Neural cell (in vitro differentiated cells): ENCODE results near the gene RSRC1. TPM values are rescaled to one million over a fixed set of nuclear protein-coding genes. Genes with fewer than 3 reads are reported as not detected.

Experiments
- H2AFZ ChIP-seq: fragments of 200-600, 300-800 bp; sonication (generic), shearing (Covaris generic); 2 replicates; pipeline ENCODE4 v1.6.0; 2014; ENCODE audit warnings: low read depth, mild to moderate bottlenecking, antibody characterized with exemption, low read length, moderate library complexity
- H3F3A ChIP-seq: fragments of 200-600 bp; shearing (Covaris generic); 2 replicates; pipeline ENCODE4 v1.6.1; 2016; ENCODE audit warnings: mild to moderate bottlenecking, moderate library complexity, mixed read lengths, antibody characterized with exemption, low read length; ENCODE audit not compliant: insufficient read depth, poor library complexity, severe bottlenecking
- H3K27ac ChIP-seq: fragments of 200-600, 300-800 bp; sonication (generic), shearing (Covaris generic); 2 replicates; pipeline ENCODE4 v1.5.1; 2014; ENCODE audit warnings: mild to moderate bottlenecking, low read length, moderate library complexity
- H3K27me3 ChIP-seq: fragments of 300-800, 200-600 bp; sonication (generic), shearing (Covaris generic); 2 replicates; pipeline ENCODE4 v1.6.0; 2014; ENCODE audit warnings: mild to moderate bottlenecking, low read depth, low read length, moderate library complexity; ENCODE audit not compliant: insufficient read depth
- H3K36me3 ChIP-seq: fragments of 300-800, 200-600 bp; sonication (generic), shearing (Covaris generic); 2 replicates; pipeline ENCODE4 v1.5.1; 2014; ENCODE audit warnings: mild to moderate bottlenecking, antibody characterized with exemption, low read length, moderate library complexity; ENCODE audit not compliant: insufficient read depth
- H3K4me2 ChIP-seq: fragments of 300-800, 200-600 bp; sonication (generic), shearing (Covaris generic); 2 replicates; pipeline ENCODE4 v1.6.0; 2014; ENCODE audit warnings: mild to moderate bottlenecking, low read length
- H3K4me3 ChIP-seq: fragments of 300-800, 200-600 bp; sonication (generic), shearing (Covaris generic); 2 replicates; pipeline ENCODE4 v1.5.1; 2014; ENCODE audit warnings: mild to moderate bottlenecking, low read length, moderate library complexity
- H3K79me2 ChIP-seq: fragments of 200-600 bp; shearing (Covaris generic); replicated peaks from 2 replicates; pipeline ENCODE4 v1.6.0; 2014; ENCODE audit warnings: mild to moderate bottlenecking, low read length, moderate library complexity; ENCODE audit not compliant: insufficient read depth
- H3K9ac ChIP-seq: fragments of 300-800, 200-600 bp; sonication (generic), shearing (Covaris generic); 2 replicates; pipeline ENCODE4 v1.6.1; 2016; ENCODE audit warnings: mild to moderate bottlenecking, low read length, mixed read lengths
- H3K9me2 ChIP-seq: fragments of 200-600 bp; shearing (Covaris generic); 2 replicates; pipeline ENCODE4 v1.6.1; 2016; ENCODE audit warnings: mild to moderate bottlenecking, low read length, mixed read lengths; ENCODE audit not compliant: insufficient read depth
- H3K9me3 ChIP-seq: fragments of 200-600, 300-800 bp; sonication (generic), shearing (Covaris generic); 2 replicates; pipeline ENCODE4 v1.6.1; 2016; ENCODE audit warnings: mild to moderate bottlenecking, mixed run types, low read length, moderate library complexity, mixed read lengths
- H4K20me1 ChIP-seq: fragments of 200-600 bp; shearing (Covaris generic); 2 replicates; pipeline ENCODE4 v1.6.1; 2016; ENCODE audit warnings: mild to moderate bottlenecking, mixed run types; ENCODE audit not compliant: insufficient read depth
- EP300 ChIP-seq: fragments of 450-650 bp; conservative IDR thresholded peaks from 2 replicates; pipeline ENCODE4 v1.6.1; 2014; ENCODE audit warnings: antibody characterized with exemption, mild to moderate bottlenecking, moderate library complexity; ENCODE audit not compliant: poor library complexity, severe bottlenecking
- EZH2 ChIP-seq: fragments of 200-600, 300-800 bp; shearing (Covaris generic), sonication (generic); IDR thresholded peaks from 2 replicates; pipeline ENCODE4 v1.6.1; 2014; ENCODE audit warnings: antibody characterized with exemption, low read length, borderline replicate concordance, mild to moderate bottlenecking; ENCODE audit not compliant: insufficient read depth, poor library complexity, severe bottlenecking
- MXI1 ChIP-seq: fragments of 450-650 bp; conservative IDR thresholded peaks from 2 replicates; pipeline ENCODE4 v1.6.1; 2014; ENCODE audit warnings: antibody characterized with exemption, mild to moderate bottlenecking; ENCODE audit not compliant: poor library complexity, severe bottlenecking
- POLR2AphosphoS5 ChIP-seq: IDR thresholded peaks from 2 replicates; pipeline ENCODE4 v1.6.1; 2012
- RAD21 ChIP-seq: fragments of 450-650 bp; conservative IDR thresholded peaks from 2 replicates; pipeline ENCODE4 v1.6.1; 2014; ENCODE audit warnings: antibody characterized with exemption, mild to moderate bottlenecking, moderate library complexity
- SMC3 ChIP-seq: fragments of 450-650 bp; conservative IDR thresholded peaks from 2 replicates; pipeline ENCODE4 v1.6.1; 2014; ENCODE audit warnings: antibody characterized with exemption, mild to moderate bottlenecking, moderate library complexity; ENCODE audit not compliant: poor library complexity
- TAF1 ChIP-seq: IDR thresholded peaks from 2 replicates; pipeline ENCODE4 v1.6.1; 2012; ENCODE audit warnings: low read depth
- polyA plus RNA-seq: library from polyadenylated mRNA; depleted of rRNA; stranded (reverse); fragments of >200 nt; gene quantifications from 2 replicates; pipeline ENCODE4 v1.2.3, GENCODE V29; 2014
- TF ChIP-seq, protein P1 (sequence below): IDR thresholded peaks from 2 replicates; pipeline ENCODE4 v1.6.1; 2012; ENCODE audit warnings: borderline replicate concordance
- TF ChIP-seq, protein P2 (sequence below): fragments of 450-650 bp; IDR thresholded peaks from 2 replicates; pipeline ENCODE4 v1.5.1; 2014; ENCODE audit warnings: antibody characterized with exemption, mild to moderate bottlenecking, moderate library complexity; ENCODE audit not compliant: poor library complexity, severe bottlenecking

The RSRC1 gene
- polyA plus RNA-seq, 1 donor from 2014 or later = 28.1 TPM

DNA sequence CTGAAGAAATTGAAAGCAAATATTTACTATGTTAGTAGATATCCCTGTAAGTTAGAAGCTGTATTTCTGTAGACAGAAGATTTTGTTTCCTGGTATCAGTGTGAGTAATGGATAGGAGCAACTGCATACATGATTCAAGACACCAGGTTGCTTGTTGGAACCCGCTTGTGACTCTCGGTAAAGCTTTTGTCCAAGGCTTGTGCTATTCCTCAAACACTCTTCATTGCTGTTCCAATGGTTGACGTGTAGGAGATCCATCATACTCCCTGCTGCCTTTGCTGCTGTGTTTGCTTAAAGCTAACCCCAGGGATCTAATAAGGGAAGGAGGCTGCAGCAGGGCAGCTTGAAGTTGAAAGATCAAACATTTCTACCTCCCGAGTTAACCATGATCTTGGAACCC lies 160.1 kb downstream of the RSRC1 start:
- Histone ChIP-seq H2AFZ (no peak overlapping the region), H3K9me2 (no peaks in the 10 kb centered on the region), H3K36me3 (no peaks in the 10 kb centered on the region), H3K27me3 (no peaks in the 10 kb centered on the region), H3F3A (no peaks in the 10 kb centered on the region), H4K20me1 (no peaks in the 10 kb centered on the region), H3K4me2 (no peak overlapping the region), H3K9ac (no peak overlapping the region), H3K27ac (no peak overlapping the region), H3K4me3 (no peak overlapping the region), H3K9me3 (peaks cover 4% of the 10 kb centered on the region), H3K79me2 (no peaks in the 10 kb centered on the region)
- TF ChIP-seq TAF1 (no peak), POLR2AphosphoS5 (no peak), RAD21 (no peak), EP300 (no peak), MXI1 (no peak), EZH2 (no peak), SMC3 (no peak)
- TF ChIP-seq, protein P1, sequence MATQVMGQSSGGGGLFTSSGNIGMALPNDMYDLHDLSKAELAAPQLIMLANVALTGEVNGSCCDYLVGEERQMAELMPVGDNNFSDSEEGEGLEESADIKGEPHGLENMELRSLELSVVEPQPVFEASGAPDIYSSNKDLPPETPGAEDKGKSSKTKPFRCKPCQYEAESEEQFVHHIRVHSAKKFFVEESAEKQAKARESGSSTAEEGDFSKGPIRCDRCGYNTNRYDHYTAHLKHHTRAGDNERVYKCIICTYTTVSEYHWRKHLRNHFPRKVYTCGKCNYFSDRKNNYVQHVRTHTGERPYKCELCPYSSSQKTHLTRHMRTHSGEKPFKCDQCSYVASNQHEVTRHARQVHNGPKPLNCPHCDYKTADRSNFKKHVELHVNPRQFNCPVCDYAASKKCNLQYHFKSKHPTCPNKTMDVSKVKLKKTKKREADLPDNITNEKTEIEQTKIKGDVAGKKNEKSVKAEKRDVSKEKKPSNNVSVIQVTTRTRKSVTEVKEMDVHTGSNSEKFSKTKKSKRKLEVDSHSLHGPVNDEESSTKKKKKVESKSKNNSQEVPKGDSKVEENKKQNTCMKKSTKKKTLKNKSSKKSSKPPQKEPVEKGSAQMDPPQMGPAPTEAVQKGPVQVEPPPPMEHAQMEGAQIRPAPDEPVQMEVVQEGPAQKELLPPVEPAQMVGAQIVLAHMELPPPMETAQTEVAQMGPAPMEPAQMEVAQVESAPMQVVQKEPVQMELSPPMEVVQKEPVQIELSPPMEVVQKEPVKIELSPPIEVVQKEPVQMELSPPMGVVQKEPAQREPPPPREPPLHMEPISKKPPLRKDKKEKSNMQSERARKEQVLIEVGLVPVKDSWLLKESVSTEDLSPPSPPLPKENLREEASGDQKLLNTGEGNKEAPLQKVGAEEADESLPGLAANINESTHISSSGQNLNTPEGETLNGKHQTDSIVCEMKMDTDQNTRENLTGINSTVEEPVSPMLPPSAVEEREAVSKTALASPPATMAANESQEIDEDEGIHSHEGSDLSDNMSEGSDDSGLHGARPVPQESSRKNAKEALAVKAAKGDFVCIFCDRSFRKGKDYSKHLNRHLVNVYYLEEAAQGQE = no peak
- TF ChIP-seq, protein P2, sequence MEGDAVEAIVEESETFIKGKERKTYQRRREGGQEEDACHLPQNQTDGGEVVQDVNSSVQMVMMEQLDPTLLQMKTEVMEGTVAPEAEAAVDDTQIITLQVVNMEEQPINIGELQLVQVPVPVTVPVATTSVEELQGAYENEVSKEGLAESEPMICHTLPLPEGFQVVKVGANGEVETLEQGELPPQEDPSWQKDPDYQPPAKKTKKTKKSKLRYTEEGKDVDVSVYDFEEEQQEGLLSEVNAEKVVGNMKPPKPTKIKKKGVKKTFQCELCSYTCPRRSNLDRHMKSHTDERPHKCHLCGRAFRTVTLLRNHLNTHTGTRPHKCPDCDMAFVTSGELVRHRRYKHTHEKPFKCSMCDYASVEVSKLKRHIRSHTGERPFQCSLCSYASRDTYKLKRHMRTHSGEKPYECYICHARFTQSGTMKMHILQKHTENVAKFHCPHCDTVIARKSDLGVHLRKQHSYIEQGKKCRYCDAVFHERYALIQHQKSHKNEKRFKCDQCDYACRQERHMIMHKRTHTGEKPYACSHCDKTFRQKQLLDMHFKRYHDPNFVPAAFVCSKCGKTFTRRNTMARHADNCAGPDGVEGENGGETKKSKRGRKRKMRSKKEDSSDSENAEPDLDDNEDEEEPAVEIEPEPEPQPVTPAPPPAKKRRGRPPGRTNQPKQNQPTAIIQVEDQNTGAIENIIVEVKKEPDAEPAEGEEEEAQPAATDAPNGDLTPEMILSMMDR = no peak

DNA sequence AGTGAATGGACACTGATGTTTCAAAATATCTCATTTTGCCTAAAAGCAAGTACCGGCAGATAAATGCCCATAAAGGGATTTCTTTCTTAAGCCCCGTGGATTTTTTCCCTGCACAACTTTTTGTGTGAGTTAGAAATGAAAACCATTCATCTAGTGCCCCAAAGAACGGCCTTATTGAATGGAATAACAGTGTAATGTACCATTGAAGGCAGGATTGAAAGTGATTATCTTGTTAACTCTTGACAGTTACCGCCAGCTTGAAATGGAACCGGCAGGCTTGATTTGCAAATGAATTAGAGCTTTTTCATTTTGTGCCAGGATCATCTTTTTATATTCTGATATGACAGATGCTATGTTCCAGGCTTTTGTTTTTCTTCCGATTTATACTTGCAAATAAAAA lies 162.2 kb downstream of the RSRC1 start:
- Histone ChIP-seq H3K9me3 (peaks cover 3% of the 10 kb centered on the region), H3K79me2 (no peaks in the 10 kb centered on the region), H3F3A (no peaks in the 10 kb centered on the region), H3K36me3 (no peaks in the 10 kb centered on the region), H3K27me3 (no peaks in the 10 kb centered on the region), H3K9ac (no peak overlapping the region), H3K27ac (no peak overlapping the region), H3K4me3 (peak overlapping the region; percentile 40), H2AFZ (no peak overlapping the region), H4K20me1 (no peaks in the 10 kb centered on the region), H3K9me2 (no peaks in the 10 kb centered on the region), H3K4me2 (peak overlapping the region; percentile 16)
- TF ChIP-seq POLR2AphosphoS5 (peak; percentile 59), EP300 (peak; percentile 72), RAD21 (no peak)

DNA sequence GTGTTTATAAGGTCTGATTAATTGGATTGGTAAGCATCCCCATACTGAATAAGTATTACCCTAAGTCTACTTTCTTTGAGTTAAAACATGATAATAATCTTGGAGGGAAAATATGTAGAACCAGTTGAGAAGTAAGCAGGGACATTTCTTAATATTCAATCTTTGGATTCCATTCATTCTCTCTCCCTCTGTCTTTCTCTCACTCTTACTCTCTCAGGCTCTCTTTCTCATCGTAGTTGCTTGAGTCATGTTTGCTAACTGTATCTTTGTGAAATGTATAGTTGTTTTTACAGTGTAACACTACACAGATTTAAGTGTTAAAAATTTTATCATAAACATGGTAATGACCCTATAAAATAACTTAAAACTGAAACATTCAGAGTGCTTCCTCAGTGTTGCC lies 163.8 kb downstream of the RSRC1 start:
- Histone ChIP-seq H3K9ac (no peak overlapping the region), H4K20me1 (no peaks in the 10 kb centered on the region)

More for the DNA sequence above, 163.8 kb downstream of the RSRC1 start:
- TF ChIP-seq EP300 (no peak), TAF1 (no peak), RAD21 (no peak), EZH2 (no peak), SMC3 (no peak), POLR2AphosphoS5 (no peak), MXI1 (no peak)
- TF ChIP-seq, protein P1 = no peak
- Histone ChIP-seq H3K9me3 (no peaks in the 10 kb centered on the region), H3K79me2 (no peaks in the 10 kb centered on the region), H3K4me3 (no peak overlapping the region), H3K27ac (no peak overlapping the region), H3F3A (no peaks in the 10 kb centered on the region), H3K9me2 (no peaks in the 10 kb centered on the region), H3K4me2 (no peak overlapping the region), H3K36me3 (no peaks in the 10 kb centered on the region), H2AFZ (no peak overlapping the region), H3K27me3 (no peaks in the 10 kb centered on the region)
